C4-2B (cell line): ENCODE measurements around the gene TTC31.
"Not testable (repeated sequence)": the region's sequence is repeated elsewhere in the genome, so short reads cannot be mapped to it uniquely, and the experiment has no call there.

Experiments
- H3K27ac ChIP-seq: fragments of 450-650 bp; 2 replicates; pipeline ENCODE4 v1.5.1; 2017
- CTCF ChIP-seq: fragments of 450-650 bp; conservative IDR thresholded peaks from 2 replicates; pipeline ENCODE4 v1.5.1; 2017; ENCODE audit warnings: mild to moderate bottlenecking
- ZFX ChIP-seq: fragments of 450-650 bp; IDR thresholded peaks from 2 replicates; pipeline ENCODE4 v1.6.1; 2017

TTC31 gene

DNA sequence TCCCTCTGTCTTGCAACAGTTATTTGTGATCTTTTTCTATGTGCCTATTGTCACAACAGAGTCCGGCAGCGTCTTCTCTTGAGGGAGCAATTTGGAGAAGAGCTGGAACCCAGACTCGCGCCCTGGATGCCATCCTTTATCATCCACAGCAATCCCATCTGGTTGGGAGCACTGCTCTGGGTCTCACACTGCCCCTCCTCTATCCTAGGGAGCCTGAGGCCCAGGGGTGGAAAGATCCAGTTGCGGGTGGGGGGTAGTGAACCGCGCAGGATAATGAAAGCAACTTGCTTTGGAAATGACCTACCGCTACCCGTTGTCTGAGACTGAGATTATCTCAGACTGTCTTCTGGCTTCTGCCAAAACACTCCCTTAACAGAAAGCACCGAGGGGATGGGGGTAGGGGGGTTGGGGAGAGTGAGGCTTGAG lies 23.9 kb upstream of the TTC31 start:
- no peak for TF ChIP-seq CTCF
- no peak for TF ChIP-seq ZFX

GRCh38 chr2:74459503-74460118 lies 23.3 kb upstream of the TTC31 start:
- H3K27ac ChIP-seq = peak overlapping the region; percentile 81; the same call in 1 of the 2 replicates

More for the DNA sequence above, 23.9 kb upstream of the TTC31 start:
- peak overlapping the region; percentile 81 for H3K27ac ChIP-seq

DNA sequence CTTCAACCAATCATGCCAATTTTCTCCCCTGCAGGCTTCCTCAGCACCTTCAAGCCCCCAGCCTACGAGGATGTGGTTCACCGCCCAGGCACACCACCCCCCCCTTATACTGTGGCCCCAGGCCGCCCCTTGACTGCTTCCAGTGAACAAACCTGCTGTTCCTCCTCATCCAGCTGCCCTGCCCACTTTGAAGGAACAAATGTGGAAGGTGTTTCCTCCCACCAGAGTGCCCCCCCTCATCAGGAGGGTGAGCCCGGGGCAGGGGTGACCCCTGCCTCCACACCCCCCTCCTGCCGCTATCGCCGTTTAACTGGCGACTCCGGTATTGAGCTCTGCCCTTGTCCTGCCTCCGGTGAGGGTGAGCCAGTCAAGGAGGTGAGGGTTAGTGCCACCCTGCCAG lies 22.7 kb upstream of the TTC31 start:
- H3K27ac ChIP-seq = not testable (repeated sequence)

DNA sequence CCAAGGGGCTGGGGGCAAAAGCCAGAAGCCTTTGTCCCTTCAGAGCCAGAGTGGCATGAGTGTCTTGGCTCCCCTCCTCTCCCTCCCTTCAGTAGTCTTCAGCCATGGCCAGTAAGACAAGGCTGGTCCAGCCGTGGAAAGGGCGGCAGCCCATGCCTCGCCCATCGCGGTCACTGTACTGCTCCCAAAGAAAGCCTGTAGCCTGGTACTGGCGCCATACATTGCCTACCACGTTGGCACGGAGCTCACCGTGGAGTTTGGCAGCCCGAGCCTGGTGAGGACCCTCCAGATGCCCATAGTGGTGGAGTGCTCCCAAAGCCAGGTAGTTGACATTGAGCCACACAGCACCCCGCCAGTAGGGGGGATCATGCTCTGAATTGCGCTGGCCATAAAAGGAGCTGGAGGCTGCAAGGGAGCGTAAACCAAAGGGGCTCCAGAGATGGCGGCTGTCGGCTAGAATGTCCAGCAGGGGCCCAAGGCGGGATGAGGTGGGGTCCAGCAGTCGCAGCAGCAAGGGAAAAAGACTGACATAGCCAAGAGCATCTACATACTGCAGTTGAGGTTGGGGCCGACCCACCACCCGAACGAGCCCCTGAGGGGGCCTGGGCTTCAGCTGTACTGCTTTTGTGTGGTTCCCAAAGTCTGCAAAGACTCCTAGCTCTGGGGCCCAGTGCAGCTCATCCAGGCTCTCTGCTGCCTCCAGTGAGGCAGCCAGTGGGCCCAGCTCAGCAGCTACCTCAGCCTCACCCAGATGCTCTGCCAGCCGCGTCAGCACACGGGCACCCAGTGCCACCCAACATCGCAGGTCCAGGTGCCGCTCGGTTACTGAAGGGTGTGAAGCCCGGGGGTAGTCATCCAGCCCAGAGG lies 21.5 kb upstream of the TTC31 start:
- no peak for TF ChIP-seq CTCF
- TF ChIP-seq ZFX = no peak
- no peak overlapping the region for H3K27ac ChIP-seq

DNA sequence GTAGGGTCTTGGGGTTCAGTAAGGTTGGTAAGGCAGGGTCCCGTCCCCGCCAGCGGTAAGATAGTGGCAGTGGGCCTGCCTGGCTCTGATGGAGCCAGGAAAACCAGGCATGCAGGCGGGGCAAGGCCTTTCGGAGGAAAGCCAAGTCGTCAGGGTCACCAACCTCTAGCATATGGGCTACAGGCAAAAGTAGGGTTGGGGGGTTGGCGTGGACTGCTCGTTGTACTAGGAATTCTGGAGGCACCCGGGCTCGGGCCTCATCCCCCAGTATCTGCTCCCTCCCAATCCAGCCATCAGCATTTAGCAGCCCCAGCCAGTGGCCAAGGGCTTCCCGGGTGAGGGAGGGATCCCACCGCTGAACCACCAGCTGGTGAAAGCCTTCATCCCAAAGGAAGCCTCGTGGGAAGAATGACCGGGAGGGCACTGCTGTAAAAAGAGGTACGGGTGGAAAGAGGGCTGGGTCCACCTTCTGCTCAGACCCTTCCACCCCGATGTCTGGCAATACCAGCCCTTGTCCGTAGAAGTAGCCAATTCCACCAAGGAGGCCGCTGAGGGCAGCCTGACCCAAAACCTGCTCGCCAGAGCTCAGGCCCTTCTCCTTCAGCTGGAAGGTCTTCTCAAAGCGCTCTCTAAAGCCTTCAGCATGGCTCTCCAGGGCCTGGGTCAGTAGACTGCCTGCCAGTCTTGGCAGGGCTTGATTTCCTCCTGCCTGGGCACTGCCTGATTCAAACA lies 20.7 kb upstream of the TTC31 start:
- no peak overlapping the region for H3K27ac ChIP-seq
- TF ChIP-seq ZFX = no peak
- no peak for TF ChIP-seq CTCF

DNA sequence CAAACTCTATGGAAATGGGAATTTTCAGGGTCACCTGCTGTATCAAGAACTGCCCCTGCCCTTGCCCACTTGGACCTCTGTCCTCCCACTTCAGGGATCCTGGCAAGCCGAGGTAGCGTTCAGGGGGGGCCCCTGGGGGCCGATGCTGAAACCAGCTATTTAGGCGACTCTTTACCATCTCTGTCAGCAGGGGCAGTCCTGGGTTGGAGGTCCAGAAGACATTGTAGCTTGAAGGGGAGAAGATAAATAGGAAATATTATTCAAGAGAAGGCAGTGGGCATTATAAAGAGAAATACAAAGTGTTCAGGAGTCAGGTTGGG lies 20.1 kb upstream of the TTC31 start:
- TF ChIP-seq ZFX (no peak), CTCF (no peak)
- H3K27ac ChIP-seq = no peak overlapping the region

DNA sequence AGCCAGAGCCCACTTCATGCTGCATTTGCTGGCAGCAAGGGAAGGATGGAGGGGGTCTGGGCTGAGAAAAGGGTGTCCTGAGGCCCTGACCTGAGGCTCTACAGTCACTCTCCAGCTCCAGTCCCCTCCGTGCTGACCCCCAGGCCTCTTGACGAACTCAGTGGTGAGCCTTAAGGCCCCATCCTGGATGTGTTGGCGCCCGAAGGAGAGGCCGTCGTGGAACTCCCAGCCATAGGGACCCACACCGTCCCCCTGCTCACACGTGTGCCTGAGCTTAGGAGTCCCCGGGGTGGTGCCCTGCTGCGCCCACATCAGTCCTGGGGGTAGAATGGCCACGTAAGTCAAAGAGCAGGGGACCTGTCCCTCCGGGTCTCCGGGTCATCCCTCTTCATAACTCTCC lies 18.5 kb upstream of the TTC31 start:
- peak overlapping the region; percentile 80 for H3K27ac ChIP-seq
- TF ChIP-seq ZFX (no peak), CTCF (no peak)

DNA sequence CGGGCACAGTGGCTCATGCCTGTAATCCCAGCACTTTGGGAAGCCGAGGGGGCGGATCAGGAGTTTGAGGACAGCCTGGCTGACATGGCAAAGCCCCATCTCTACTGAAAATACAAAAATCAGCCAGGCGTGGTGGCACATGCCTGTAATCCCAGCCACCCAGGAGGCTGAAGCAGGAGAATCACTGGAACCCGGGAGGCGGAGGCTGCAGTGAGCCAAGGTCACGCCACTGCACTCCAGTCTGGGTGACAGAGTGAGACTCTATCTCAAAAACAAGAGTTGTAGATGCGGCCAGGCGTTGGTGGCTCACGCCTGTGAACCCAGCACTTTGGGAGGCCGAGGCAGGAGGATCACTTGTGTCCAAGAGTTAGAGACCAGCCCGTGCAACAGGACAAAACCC lies 12.1 kb upstream of the TTC31 start:
- peak overlapping the region; percentile 95; the same call in 1 of the 2 replicates for H3K27ac ChIP-seq
